Tibial nerve (tissue), 4 donors: ENCODE data around the gene CHRNA10.

ENCODE experiments used
- CTCF ChIP-seq, 5 experiments: fragments of 200-600 bp in 3 of 5; fragments of 450-650 bp in 2 of 5; sonication (generic) in 3 of 5; IDR thresholded peaks; one replicate each; pipeline ENCODE4 v1.5.1; 2016 to 2019; ENCODE audit warnings: antibody characterized with exemption in 5 of 5, mild to moderate bottlenecking in 3 of 5, moderate library complexity in 2 of 5
- EP300 ChIP-seq, 2 donors: sonication (generic); formaldehyde crosslinking; IDR thresholded peaks; one replicate each; pipeline ENCODE4 v1.6.1; 2017; ENCODE audit warnings: antibody characterized with exemption in 2 of 2, mild to moderate bottlenecking in 1 of 2
- POLR2A ChIP-seq, 2 donors: fragments of 450-650 bp; IDR thresholded peaks; one replicate each; pipeline ENCODE4 v1.6.1; 2017; ENCODE audit warnings: antibody characterized with exemption in 2 of 2, mild to moderate bottlenecking in 2 of 2, moderate library complexity in 2 of 2

GRCh38 chr11:3669128-3669527 is 2.1 kb downstream of the CHRNA10 start:
- TF ChIP-seq POLR2A (IDR thresholded peaks at IDR 0.05) (no peak), CTCF (IDR thresholded peaks at IDR 0.05) (no peak), EP300 (IDR thresholded peaks at IDR 0.05) (no peak)
